ENCODE results near the gene SCN1A.
A peak's percentile ranks its signal among the peaks of the same experiment; 100 is the strongest.

The SCN1A gene

DNA sequence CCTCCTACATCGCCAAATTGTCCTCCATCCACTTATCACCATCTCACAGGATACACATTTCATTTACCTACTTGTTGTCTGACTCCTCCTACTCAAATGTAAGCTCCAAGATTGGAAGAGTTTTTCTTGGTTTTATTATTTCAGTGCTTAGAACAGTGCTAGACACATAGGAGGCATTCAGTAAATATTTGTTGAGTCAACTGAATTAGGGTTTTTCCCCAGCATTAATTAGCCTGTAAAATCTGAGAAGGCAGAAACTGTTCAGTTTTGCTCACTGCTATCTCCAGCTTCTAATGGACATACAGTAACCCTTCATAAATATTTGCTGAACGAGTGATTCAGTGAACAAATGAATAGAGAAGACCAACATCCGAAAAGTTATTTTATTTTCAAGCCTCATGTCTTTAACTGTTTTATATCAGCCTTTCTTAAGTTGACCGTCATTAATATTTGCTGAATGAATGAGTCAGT lies 175.0 kb downstream of the SCN1A start:
- Histone ChIP-seq H3K4me3 (ENCODE audit: low read depth in 1 of 2, low read length in 1 of 2) (peak overlapping the region; percentile 90 to 91), H3K9me3 (no peaks in the 10 kb centered on the region), H3K4me1 (ENCODE audit: control insufficient read depth in 1 of 2, insufficient read depth in 1 of 2, low read depth in 1 of 2, low read length in 1 of 2) (peaks cover 19 to 21% of the 10 kb centered on the region in 2 experiments), H3K36me3 (no peaks in the 10 kb centered on the region), H3K27me3 (no peaks in the 10 kb centered on the region), H3K27ac (no peak overlapping the region)
- TF ChIP-seq, protein P1, sequence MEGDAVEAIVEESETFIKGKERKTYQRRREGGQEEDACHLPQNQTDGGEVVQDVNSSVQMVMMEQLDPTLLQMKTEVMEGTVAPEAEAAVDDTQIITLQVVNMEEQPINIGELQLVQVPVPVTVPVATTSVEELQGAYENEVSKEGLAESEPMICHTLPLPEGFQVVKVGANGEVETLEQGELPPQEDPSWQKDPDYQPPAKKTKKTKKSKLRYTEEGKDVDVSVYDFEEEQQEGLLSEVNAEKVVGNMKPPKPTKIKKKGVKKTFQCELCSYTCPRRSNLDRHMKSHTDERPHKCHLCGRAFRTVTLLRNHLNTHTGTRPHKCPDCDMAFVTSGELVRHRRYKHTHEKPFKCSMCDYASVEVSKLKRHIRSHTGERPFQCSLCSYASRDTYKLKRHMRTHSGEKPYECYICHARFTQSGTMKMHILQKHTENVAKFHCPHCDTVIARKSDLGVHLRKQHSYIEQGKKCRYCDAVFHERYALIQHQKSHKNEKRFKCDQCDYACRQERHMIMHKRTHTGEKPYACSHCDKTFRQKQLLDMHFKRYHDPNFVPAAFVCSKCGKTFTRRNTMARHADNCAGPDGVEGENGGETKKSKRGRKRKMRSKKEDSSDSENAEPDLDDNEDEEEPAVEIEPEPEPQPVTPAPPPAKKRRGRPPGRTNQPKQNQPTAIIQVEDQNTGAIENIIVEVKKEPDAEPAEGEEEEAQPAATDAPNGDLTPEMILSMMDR (IDR thresholded peaks at IDR 0.05): no peak

DNA sequence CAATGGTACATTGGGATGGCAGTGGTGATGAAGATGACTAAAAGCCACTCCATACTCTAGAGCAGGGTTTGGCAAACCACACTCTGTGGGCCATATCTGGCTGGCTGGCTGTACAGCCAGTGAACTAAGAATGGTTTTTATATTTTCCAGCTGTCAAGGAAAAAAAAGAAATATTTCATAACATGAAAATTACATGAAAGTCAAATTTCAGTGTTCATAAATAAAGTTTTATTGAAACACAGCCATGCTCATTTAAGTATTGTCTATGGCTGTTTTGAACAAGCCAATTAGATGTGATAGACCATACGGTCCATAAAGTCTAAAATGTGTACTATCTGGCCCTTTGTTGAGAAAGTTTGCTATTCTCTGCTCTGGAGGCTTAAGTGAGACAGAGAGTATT lies 175.7 kb downstream of the SCN1A start:
- H3K27me3 ChIP-seq: no peaks in the 10 kb centered on the region
- no peaks in the 10 kb centered on the region for H3K9me3 ChIP-seq
- no peaks in the 10 kb centered on the region for H3K36me3 ChIP-seq
- H3K27ac ChIP-seq: no peak overlapping the region
- peaks cover 19 to 21% of the 10 kb centered on the region in 2 experiments for H3K4me1 ChIP-seq (ENCODE audit: control insufficient read depth in 1 of 2, insufficient read depth in 1 of 2, low read depth in 1 of 2, low read length in 1 of 2)
- H3K4me3 ChIP-seq (ENCODE audit: low read depth in 1 of 2, low read length in 1 of 2): no peak overlapping the region
- TF ChIP-seq, protein P1 (IDR thresholded peaks at IDR 0.05): no peak

DNA sequence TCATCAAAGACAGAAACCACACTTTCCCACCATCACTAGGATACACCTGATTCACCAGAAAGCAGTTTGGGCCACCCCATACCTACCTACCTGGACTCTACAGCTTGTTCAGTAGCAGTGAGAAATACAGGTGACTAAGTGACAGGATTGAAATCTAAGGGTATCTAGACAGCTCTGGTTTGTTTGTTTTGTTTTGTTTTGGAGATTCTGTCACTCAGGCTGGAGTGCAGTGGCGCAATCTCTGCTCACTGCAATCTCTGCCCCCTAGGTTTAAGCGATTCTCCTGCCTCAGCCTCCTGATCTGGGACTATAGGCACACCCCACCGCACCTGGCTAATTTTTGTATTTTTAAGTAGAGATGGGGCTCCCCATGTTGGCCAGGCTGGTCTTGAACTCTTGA lies 177.4 kb downstream of the SCN1A start:
- no peaks in the 10 kb centered on the region for H3K27me3 ChIP-seq
- H3K4me3 ChIP-seq (ENCODE audit: low read depth in 1 of 2, low read length in 1 of 2): no peak overlapping the region
- no peaks in the 10 kb centered on the region for H3K9me3 ChIP-seq
- H3K27ac ChIP-seq: no peak overlapping the region
- TF ChIP-seq, protein P1 (IDR thresholded peaks at IDR 0.05): no peak
- peaks cover 19 to 21% of the 10 kb centered on the region in 2 experiments for H3K4me1 ChIP-seq (ENCODE audit: control insufficient read depth in 1 of 2, insufficient read depth in 1 of 2, low read depth in 1 of 2, low read length in 1 of 2)
- H3K36me3 ChIP-seq: no peaks in the 10 kb centered on the region

DNA sequence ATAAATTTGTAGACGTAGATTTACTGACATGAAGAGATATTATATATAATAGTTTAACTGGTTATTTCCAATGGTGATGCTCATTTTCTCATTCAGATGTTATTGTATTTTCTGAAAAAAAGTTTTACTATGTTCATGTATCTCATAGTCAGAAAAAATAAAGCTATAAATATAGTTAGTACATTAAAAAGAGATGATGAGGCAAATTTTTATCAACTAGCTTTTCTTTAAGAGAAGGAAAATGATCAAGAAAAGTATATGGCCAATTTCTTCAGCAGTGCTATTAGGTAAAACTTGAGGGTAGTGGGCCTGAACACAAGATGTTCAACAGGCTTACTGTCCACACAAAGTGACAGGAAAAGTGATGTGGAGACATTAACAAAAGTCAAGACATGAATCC lies 186.0 kb downstream of the SCN1A start:
- Histone ChIP-seq H3K9me3 (no peaks in the 10 kb centered on the region), H3K4me1 (ENCODE audit: control insufficient read depth in 1 of 2, insufficient read depth in 1 of 2, low read depth in 1 of 2, low read length in 1 of 2) (no peaks in the 10 kb centered on the region), H3K27ac (no peak overlapping the region), H3K36me3 (peaks cover 20% of the 10 kb centered on the region), H3K27me3 (no peaks in the 10 kb centered on the region), H3K4me3 (ENCODE audit: low read depth in 1 of 2, low read length in 1 of 2) (no peak overlapping the region)
- TF ChIP-seq, protein P1 (IDR thresholded peaks at IDR 0.05): no peak

DNA sequence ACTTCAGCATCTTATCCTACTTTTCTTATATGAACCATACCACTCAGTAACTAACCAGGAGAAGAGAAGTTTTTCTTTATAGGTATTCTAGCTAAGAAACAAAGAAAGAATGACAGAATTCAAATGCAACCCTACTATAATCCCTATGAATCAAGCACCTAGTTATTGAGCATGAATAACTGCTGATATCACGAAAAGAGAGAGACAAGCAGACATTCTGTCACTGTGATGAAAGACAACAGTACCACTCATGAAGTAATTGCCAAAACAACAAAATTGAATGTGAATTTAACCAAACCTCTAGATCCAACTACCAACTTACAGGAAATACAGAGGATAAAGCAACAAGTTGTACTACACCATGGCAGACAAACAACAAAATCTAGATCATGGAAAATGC lies 189.6 kb downstream of the SCN1A start:
- H3K36me3 ChIP-seq: peaks cover 20% of the 10 kb centered on the region
- TF ChIP-seq, protein P1 (IDR thresholded peaks at IDR 0.05): no peak
- H3K4me1 ChIP-seq (ENCODE audit: control insufficient read depth in 1 of 2, insufficient read depth in 1 of 2, low read depth in 1 of 2, low read length in 1 of 2): no peaks in the 10 kb centered on the region

More for the DNA sequence above, 189.6 kb downstream of the SCN1A start:
- Histone ChIP-seq H3K27ac (no peak overlapping the region), H3K27me3 (no peaks in the 10 kb centered on the region), H3K4me3 (ENCODE audit: low read depth in 1 of 2, low read length in 1 of 2) (no peak overlapping the region), H3K9me3 (no peaks in the 10 kb centered on the region)
